Measurements from ENCODE around the gene NTRK3.

DNA sequence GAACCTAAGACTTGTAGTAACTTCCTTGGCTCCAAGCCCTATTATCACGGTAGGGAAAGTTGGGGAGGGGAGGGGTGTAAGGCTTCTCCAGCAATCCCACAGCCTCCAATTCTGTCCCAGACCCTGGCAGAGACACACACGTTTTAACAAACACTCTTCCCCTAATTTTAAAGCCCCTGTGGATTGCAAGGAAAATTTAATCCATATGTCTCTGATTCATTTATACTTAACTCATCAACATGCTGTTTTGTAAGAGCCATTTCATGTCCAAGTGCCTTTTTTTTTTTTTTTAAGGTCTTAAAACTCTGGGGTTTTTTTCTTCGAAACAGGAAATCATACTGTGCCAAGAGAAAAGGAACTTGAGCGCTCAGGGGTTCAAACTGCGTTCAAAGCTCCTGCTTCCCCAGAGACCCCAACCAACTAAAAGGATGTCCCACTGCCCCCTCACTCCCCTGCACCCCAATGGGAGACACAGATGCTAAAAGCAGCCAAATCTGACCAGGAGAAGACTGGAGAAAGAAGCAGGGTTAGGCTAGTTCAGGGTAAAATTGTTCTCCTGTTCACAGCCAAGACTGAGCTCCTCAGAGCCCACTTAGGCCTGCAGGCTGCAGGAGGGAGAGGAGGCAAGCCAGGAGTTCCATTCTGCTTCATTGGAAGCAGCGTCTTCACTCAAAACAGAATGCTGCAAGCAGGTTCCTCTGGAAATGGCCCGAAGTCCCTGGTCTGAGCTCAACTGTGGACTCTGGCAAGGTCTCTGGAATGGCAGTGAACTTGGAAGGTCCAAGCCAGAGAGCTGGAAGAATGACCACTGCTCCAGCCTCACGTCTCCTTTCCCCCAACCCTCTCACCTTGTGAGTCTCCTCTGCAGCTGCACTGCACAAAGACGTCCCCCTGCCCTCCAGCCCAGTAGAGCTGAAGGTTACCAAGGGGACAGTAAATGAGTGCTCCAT is 172.5 kb downstream of the NTRK3 start:
- TF ChIP-seq POLR2A (IDR thresholded peaks at IDR 0.05; ENCODE audit: low read length) (no peak), GATA1 (IDR thresholded peaks at IDR 0.05; ENCODE audit: low read depth, low read length) (no peak)

Measured in erythroblast (primary cell).